T-helper 22 cell (primary cell): ENCODE data around the gene RPL10A.

Source experiments
- DNase-seq: peaks from one replicate; pipeline ENCODE4 v3.0.0-alpha.2; 2020; ENCODE audit warnings: low read depth

Gene RPL10A

GRCh38 chr6:35476004-35476403 lies 7.8 kb downstream of the RPL10A start:
- DNase-seq = no peak

GRCh38 chr6:35477028-35477427 lies 8.8 kb downstream of the RPL10A start:
- no peak for DNase-seq

GRCh38 chr6:35477551-35478179 lies 9.5 kb downstream of the RPL10A start:
- no peak for DNase-seq

GRCh38 chr6:35478259-35478658 lies 10.1 kb downstream of the RPL10A start:
- DNase-seq = no peak

- no peak for DNase-seq
Observed at GRCh38 chr6:35480176-35480575, 12.0 kb downstream of the RPL10A start.

GRCh38 chr6:35481226-35481625 lies 13.0 kb downstream of the RPL10A start:
- no peak for DNase-seq

- no peak for DNase-seq
Observed at GRCh38 chr6:35483062-35483461, 14.9 kb downstream of the RPL10A start.

GRCh38 chr6:35483490-35483889 lies 15.3 kb downstream of the RPL10A start:
- DNase-seq = no peak

- DNase-seq = no peak
Observed at GRCh38 chr6:35483893-35484645, 15.9 kb downstream of the RPL10A start.

- DNase-seq = no peak
Observed at GRCh38 chr6:35484921-35485392, 16.8 kb downstream of the RPL10A start.

- DNase-seq = no peak
Observed at GRCh38 chr6:35485402-35485877, 17.2 kb downstream of the RPL10A start.

- DNase-seq = no peak
Observed at GRCh38 chr6:35486005-35486925, 18.1 kb downstream of the RPL10A start.

GRCh38 chr6:35487658-35488516 lies 19.7 kb downstream of the RPL10A start:
- no peak for DNase-seq

GRCh38 chr6:35488517-35488862 lies 20.3 kb downstream of the RPL10A start:
- DNase-seq = no peak

- DNase-seq = no peak
Observed at GRCh38 chr6:35489066-35489465, 20.9 kb downstream of the RPL10A start.

GRCh38 chr6:35489995-35490791 lies 22.0 kb downstream of the RPL10A start:
- DNase-seq = no peak

- DNase-seq = no peak
Observed at GRCh38 chr6:35490821-35491557, 22.8 kb downstream of the RPL10A start.

- DNase-seq = no peak
Observed at GRCh38 chr6:35491558-35492257, 23.5 kb downstream of the RPL10A start.

- no peak for DNase-seq
Observed at GRCh38 chr6:35492258-35492973, 24.2 kb downstream of the RPL10A start.
